Adrenal gland (tissue), 5 donors: ENCODE measurements around the gene HSFX3.

Source experiments
- CTCF ChIP-seq, 6 experiments: fragments of 450-650 bp in 4 of 6; fragments of 200-600 bp in 2 of 6; sonication (generic) in 1 of 6; IDR thresholded peaks; 1 replicate in 5 of 6; 2 replicates in 1 of 6; pipeline versions ENCODE4 v1.5.1 to v1.8.0; 2016 to 2021; ENCODE audit warnings: antibody characterized with exemption in 6 of 6, mild to moderate bottlenecking in 2 of 6, moderate library complexity in 1 of 6
- POLR2A ChIP-seq, 2 donors: fragments of 450-650 bp; IDR thresholded peaks; one replicate each; pipeline ENCODE4 v1.6.1; 2017; ENCODE audit warnings: antibody characterized with exemption in 2 of 2, mild to moderate bottlenecking in 2 of 2, moderate library complexity in 1 of 2
- donor health status: DM: no; HTN: no; CAD: no.

- no peak for TF ChIP-seq CTCF (IDR thresholded peaks at IDR 0.05)
- no peak for TF ChIP-seq POLR2A (IDR thresholded peaks at IDR 0.05)
These were observed 8.1 kb downstream of the HSFX3 start for GRCh38 chrX:149541521-149542047.
